HG02642 (cell line): ENCODE measurements around the gene TULP4.
A peak's percentile ranks its signal among the peaks of the same experiment; 100 is the strongest.

ENCODE experiments used
- ATAC-seq: cut with Tn5 transposase; IDR thresholded peaks from one replicate; pipeline ENCODE4 v1.9.1; 2021; ENCODE audit warnings: mild to moderate bottlenecking; ENCODE audit not compliant: unreplicated experiment, poor library complexity

Gene TULP4

GRCh38 chr6:158312165-158312564 is at the start of gene TULP4:
TSS of gene TULP4 (plus strand) at chr6:158312465. CDS start at chr6:158314017, 1,552 bp downstream.
- no peak for ATAC-seq

GRCh38 chr6:158262755-158263154 is 49.5 kb upstream of the TULP4 start:
- ATAC-seq: no peak

- ATAC-seq: no peak
These were observed 48.1 kb upstream of the TULP4 start for GRCh38 chr6:158264180-158264579.

GRCh38 chr6:158266131-158266530 is 46.1 kb upstream of the TULP4 start:
- ATAC-seq: no peak

GRCh38 chr6:158268361-158269147 is 43.7 kb upstream of the TULP4 start:
- ATAC-seq: no peak

- no peak for ATAC-seq
These were observed 42.6 kb upstream of the TULP4 start for GRCh38 chr6:158269657-158270056.

GRCh38 chr6:158270389-158271127 is 41.7 kb upstream of the TULP4 start:
- no peak for ATAC-seq

GRCh38 chr6:158272324-158272723 is 39.9 kb upstream of the TULP4 start:
- no peak for ATAC-seq

- no peak for ATAC-seq
These were observed 34.3 kb upstream of the TULP4 start for GRCh38 chr6:158278004-158278403.

- no peak for ATAC-seq
These were observed 32.6 kb upstream of the TULP4 start for GRCh38 chr6:158279615-158280014.

GRCh38 chr6:158283304-158283980 is 28.8 kb upstream of the TULP4 start:
- ATAC-seq: no peak

GRCh38 chr6:158284007-158284875 is 28.0 kb upstream of the TULP4 start:
- no peak for ATAC-seq

- no peak for ATAC-seq
These were observed 27.2 kb upstream of the TULP4 start for GRCh38 chr6:158284876-158285655.

- ATAC-seq: no peak
These were observed 26.6 kb upstream of the TULP4 start for GRCh38 chr6:158285656-158286021.

- ATAC-seq: no peak
These were observed 25.9 kb upstream of the TULP4 start for GRCh38 chr6:158286413-158286812.

- no peak for ATAC-seq
These were observed 25.2 kb upstream of the TULP4 start for GRCh38 chr6:158287047-158287446.

GRCh38 chr6:158290040-158290439 is 22.2 kb upstream of the TULP4 start:
- ATAC-seq: peak; percentile 62

GRCh38 chr6:158290659-158291058 is 21.6 kb upstream of the TULP4 start:
- peak; percentile 79 for ATAC-seq

- ATAC-seq: no peak
These were observed 20.2 kb upstream of the TULP4 start for GRCh38 chr6:158292016-158292415.
